Ovary (tissue), 9 donors: ENCODE results near the gene RPL3. TPM values are rescaled to one million over a fixed set of nuclear protein-coding genes. Genes with fewer than 3 reads are reported as not detected.

Experiments used
- DNase-seq, 5 donors: peaks; one replicate each; pipeline ENCODE4 v3.0.0-alpha.2; 2019 to 2020
- H3K27ac ChIP-seq, 2 donors: fragments of 200-600 bp; one replicate each; pipeline versions ENCODE4 v1.5.1 to v1.8.0; 2019 to 2022
- H3K27me3 ChIP-seq: fragments of 200-600 bp; one replicate; pipeline ENCODE4 v1.8.0; 2022
- H3K36me3 ChIP-seq: fragments of 200-600 bp; sonication (generic); one replicate; pipeline ENCODE4 v1.5.1; 2019
- H3K4me1 ChIP-seq: one replicate; pipeline ENCODE4 v1.8.1; 2013; ENCODE audit warnings: mild to moderate bottlenecking, moderate library complexity; ENCODE audit not compliant: insufficient read depth
- H3K4me3 ChIP-seq: fragments of 200-600 bp; sonication (generic); one replicate; pipeline ENCODE4 v1.5.1; 2017
- H3K9me3 ChIP-seq, 2 donors: fragments of 200-600 bp in 1 of 2; sonication (generic) in 1 of 2; one replicate each; pipeline versions ENCODE4 v1.5.1 to v1.8.1; 2013 to 2019; ENCODE audit warnings: mild to moderate bottlenecking in 1 of 2, moderate library complexity in 1 of 2
- EP300 ChIP-seq: sonication (generic); formaldehyde crosslinking; IDR thresholded peaks from one replicate; pipeline ENCODE4 v1.6.1; 2017; ENCODE audit warnings: antibody characterized with exemption
- POLR2A ChIP-seq: fragments of 450-650 bp; IDR thresholded peaks from one replicate; pipeline ENCODE4 v1.6.1; 2017; ENCODE audit warnings: antibody characterized with exemption, mild to moderate bottlenecking, moderate library complexity
- WGBS, 3 donors: extraction: QIAGEN DNeasy Blood & Tissue Kit in 1 of 3; methylation state at CpG; one replicate each; pipeline versions ENCODE4 v1.1.5 to v1.1.7; 2013 to 2017; 5-methylcytosine and 5-hydroxymethylcytosine counted together
- intact Hi-C, 4 donors: fragments of 100-400 bp; cut with DNase I; formaldehyde crosslinking; loops; one replicate each; pipeline versions ENCODE4 v1.11.0 to v1.15.1; 2022 to 2023
- polyA plus RNA-seq, 2 donors: library from polyadenylated mRNA; stranded (reverse); fragments of 200-250 nt in 1 of 2; fragments of 350-450 nt in 1 of 2; fragmentation: Illumina TruSeq in 1 of 2; extraction: RNeasy Lipid Tissue Mini Kit (QIAGEN cat#74804) in 1 of 2; gene quantifications; one replicate each; pipeline ENCODE4 v1.2.3, GENCODE V29; 2013 to 2014
- total RNA-seq, 7 donors: library from RNA; depleted of rRNA in 2 of 7; stranded (reverse); fragments of >200 nt in 2 of 7; fragmentation: NEBNext Ultra II Directional in 3 of 7; extraction: Animal tissue kit (Norgen Biotek cat#: 25700) in 3 of 7; gene quantifications; one replicate each; pipeline versions ENCODE4 v1.1.0 to v1.2.4, GENCODE V29; 2016 to 2023
- TF ChIP-seq, protein P1 (sequence below), 3 donors: fragments of 450-650 bp in 2 of 3; fragments of 200-600 bp in 1 of 3; IDR thresholded peaks; one replicate each; pipeline versions ENCODE4 v1.5.1 to v1.8.0; 2016 to 2022; ENCODE audit warnings: antibody characterized with exemption in 3 of 3, mild to moderate bottlenecking in 1 of 3
- donor health status: DM: no; HTN: no; CAD: no; lungs with moderate emphysema.
- donor health status: DM: no; HTN: no; CAD: no.
- donor health status: Bipolar disorder and iron deficiency.
- donor health status: DM: yes; HTN: yes; CAD: no.
- donor health status: DM: no; HTN: no; CAD: no.
- donor health status: DM: yes; HTN: yes; CAD: no.

The RPL3 gene
- total and polyA plus RNA-seq, 9 donors = 3,441 to 7,258 (median 4,727) TPM

DNA sequence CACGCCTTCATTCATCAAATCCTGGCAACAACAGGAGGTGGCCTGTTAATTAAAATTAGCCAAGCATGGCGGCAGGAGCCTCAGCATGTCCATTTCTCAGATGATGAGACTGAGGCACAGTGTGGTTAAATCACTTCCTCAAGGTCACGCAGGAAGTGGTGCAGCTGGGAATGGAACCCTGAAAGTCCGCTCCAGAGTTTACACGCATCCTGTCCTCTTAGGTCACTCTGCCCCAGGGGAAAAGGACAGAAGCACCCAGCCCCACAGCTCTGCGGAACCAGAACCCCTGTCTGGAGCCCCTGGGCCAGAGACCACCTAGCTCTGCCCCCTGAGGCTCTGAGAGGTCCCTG is 19.6 kb downstream of the RPL3 start:
- no peak overlapping the region for H3K27ac ChIP-seq
- 50 to 63% (median 51%) methylated on average over 6 of the region's 6 CpGs for WGBS, 3 donors
- H3K4me3 ChIP-seq = no peak overlapping the region
- intact Hi-C loops = loop anchor here in 1 of 4 donors (5.0 kb wide), 1 partner anchor 118 kb away; no protein-coding TSS in a partner anchor
- H3K9me3 ChIP-seq = no peaks in the 10 kb centered on the region
- DNase-seq = no peak
- H3K36me3 ChIP-seq = no peaks in the 10 kb centered on the region
- no peaks in the 10 kb centered on the region for H3K27me3 ChIP-seq
- H3K4me1 ChIP-seq = peaks cover 22% of the 10 kb centered on the region
- no peak for TF ChIP-seq POLR2A
- TF ChIP-seq, protein P1, sequence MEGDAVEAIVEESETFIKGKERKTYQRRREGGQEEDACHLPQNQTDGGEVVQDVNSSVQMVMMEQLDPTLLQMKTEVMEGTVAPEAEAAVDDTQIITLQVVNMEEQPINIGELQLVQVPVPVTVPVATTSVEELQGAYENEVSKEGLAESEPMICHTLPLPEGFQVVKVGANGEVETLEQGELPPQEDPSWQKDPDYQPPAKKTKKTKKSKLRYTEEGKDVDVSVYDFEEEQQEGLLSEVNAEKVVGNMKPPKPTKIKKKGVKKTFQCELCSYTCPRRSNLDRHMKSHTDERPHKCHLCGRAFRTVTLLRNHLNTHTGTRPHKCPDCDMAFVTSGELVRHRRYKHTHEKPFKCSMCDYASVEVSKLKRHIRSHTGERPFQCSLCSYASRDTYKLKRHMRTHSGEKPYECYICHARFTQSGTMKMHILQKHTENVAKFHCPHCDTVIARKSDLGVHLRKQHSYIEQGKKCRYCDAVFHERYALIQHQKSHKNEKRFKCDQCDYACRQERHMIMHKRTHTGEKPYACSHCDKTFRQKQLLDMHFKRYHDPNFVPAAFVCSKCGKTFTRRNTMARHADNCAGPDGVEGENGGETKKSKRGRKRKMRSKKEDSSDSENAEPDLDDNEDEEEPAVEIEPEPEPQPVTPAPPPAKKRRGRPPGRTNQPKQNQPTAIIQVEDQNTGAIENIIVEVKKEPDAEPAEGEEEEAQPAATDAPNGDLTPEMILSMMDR (IDR thresholded peaks at IDR 0.05) = no peak

DNA sequence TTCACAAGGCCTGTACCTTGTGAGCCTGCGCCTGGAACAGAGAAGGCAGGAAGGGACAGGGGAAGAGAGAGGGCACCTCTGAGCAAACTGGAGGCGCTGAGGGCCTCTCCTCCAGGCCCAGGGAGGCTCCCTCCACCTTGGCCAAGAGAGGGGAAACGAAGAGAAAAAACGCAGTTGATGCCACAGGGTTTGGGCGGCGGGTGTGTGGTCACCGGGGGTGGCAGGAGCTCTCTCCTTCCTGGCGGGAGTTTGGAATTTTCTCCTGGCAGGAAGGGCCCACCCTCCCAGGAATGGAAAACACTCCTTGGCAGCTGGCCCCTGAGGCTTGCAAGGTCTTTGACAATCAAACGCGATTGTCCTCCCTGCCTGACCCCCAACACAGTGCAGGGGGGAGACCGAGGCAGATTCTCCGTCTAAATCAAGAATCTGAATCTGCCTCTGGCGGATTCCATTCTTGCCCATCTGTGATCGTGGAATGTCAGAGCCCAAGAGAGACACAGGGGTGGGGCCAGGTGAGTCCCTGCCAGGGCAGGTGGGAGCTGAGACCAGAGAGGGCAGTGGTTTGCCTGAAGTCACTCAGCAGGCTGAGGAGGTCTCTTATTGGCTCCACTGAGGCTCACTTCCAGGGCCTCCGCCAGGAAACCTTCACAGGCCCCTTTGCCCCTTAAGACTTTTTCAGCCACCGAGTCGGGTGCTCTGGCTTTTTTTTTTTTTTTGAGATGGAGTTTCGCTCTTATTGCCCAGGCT is 21.0 kb downstream of the RPL3 start:
- intact Hi-C loops = loop anchor here in 1 of 4 donors (5.0 kb wide), 1 partner anchor 116 kb away; no protein-coding TSS in a partner anchor
- Histone ChIP-seq H3K9me3 (no peaks in the 10 kb centered on the region), H3K36me3 (no peaks in the 10 kb centered on the region), H3K27me3 (no peaks in the 10 kb centered on the region), H3K27ac (no peak overlapping the region), H3K4me1 (peaks cover 22% of the 10 kb centered on the region), H3K4me3 (no peak overlapping the region)
- 47 to 61% (median 48%) methylated on average over 18 of the region's 18 CpGs for WGBS, 3 donors
- TF ChIP-seq POLR2A (no peak), EP300 (no peak)
- TF ChIP-seq, protein P1 (IDR thresholded peaks at IDR 0.05) = no peak
- no peak for DNase-seq

DNA sequence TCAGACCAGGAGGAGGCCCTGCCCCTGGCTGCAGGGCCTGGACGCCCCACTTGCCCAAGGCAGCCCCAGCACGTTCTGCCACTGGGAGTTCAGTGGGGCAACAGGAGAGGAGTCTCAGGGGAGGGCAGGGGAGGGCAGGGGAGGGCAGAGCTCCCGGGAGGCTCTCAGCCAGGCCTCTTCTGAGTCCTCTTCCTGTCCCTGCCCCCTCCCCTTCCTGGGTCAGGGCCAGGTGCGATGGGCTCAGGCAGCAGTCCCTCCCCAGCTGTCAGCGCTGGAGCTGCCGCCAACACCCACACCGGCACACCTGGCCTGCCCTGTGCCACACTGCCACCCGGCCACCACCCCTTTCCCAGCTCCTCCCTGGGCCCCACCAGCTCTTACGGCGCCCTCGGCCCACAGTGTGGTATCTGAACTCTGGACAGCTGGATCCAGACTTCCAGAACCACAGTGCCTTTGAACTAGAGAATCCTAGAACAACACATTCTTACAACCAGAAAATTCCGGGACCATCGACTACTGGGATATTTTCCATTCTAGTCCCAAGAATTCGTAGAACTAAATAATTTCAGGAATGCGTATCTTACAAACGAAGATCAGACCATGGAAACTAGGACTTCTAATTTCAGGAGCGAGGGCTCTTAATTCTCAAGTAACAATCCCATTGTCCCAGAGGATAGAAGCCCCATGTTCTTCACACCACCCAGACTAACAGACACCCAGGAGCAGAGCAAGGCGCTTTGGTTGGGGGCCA is 21.8 kb downstream of the RPL3 start:
- Histone ChIP-seq H3K36me3 (no peaks in the 10 kb centered on the region), H3K4me3 (no peak overlapping the region), H3K9me3 (no peaks in the 10 kb centered on the region), H3K27me3 (no peaks in the 10 kb centered on the region), H3K27ac (peak overlapping the region in 1 of 2 donors; percentile 43), H3K4me1 (peaks cover 23% of the 10 kb centered on the region)
- WGBS, 3 donors = 27 to 36% (median 27%) methylated on average over 16 to 18 of the region's 18 CpGs
- intact Hi-C loops = loop anchor here in 1 of 4 donors (5.0 kb wide), 1 partner anchor 115 kb away; no protein-coding TSS in a partner anchor
- TF ChIP-seq EP300 (no peak), POLR2A (no peak)
- TF ChIP-seq, protein P1 (IDR thresholded peaks at IDR 0.05) = no peak
- no peak for DNase-seq

DNA sequence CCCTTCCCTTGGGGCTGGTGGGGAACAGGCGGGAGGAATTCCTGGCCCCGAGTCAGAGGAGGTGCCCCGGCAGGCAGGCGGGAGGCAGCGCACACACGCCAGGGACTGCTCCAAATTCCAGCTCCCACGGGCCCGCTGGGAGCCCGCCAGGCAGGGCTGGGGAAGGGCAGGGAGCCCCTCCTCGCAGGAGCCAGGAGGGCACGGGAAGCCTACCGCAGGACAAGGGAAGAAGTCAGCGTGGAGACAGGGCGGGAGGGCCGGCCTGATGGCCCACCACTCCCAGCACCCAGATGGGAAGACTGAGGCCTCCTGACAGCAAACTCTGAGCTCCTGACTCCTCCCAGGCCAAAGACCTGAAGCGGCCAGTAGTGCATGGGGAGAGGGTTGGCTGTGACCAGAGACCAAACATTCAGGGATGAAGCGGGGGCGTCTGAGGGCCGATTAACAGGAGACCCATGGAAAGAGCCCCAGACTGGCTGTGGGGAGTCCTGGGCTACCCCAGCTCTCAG is 22.4 kb downstream of the RPL3 start:
- TF ChIP-seq, protein P1 (IDR thresholded peaks at IDR 0.05) = no peak
- TF ChIP-seq EP300 (no peak), POLR2A (no peak)
- peak in 2 of 5 donors; percentile 57 to 68 for DNase-seq
- Histone ChIP-seq H3K4me1 (peaks cover 26% of the 10 kb centered on the region), H3K36me3 (no peaks in the 10 kb centered on the region), H3K9me3 (no peaks in the 10 kb centered on the region), H3K4me3 (no peak overlapping the region), H3K27me3 (no peaks in the 10 kb centered on the region), H3K27ac (peak overlapping the region in 1 of 2 donors; percentile 43)
- intact Hi-C loops = loop anchor here in 1 of 4 donors (5.0 kb wide), 1 partner anchor 115 kb away; no protein-coding TSS in a partner anchor
- WGBS, 3 donors = 11 to 28% (median 14%) methylated on average over 18 to 19 of the region's 19 CpGs
